Suprapubic skin (tissue), 4 donors: ENCODE results near the gene DNAJB1.

Source experiments
- CTCF ChIP-seq, 2 donors: fragments of 200-600 bp in 1 of 2; fragments of 450-650 bp in 1 of 2; sonication (generic) in 1 of 2; IDR thresholded peaks; one replicate each; pipeline ENCODE4 v1.5.1; 2016 to 2019; ENCODE audit warnings: antibody characterized with exemption in 2 of 2, mild to moderate bottlenecking in 1 of 2, moderate library complexity in 1 of 2
- POLR2A ChIP-seq, 2 donors: fragments of 450-650 bp; IDR thresholded peaks; one replicate each; pipeline ENCODE4 v1.6.1; 2017; ENCODE audit warnings: antibody characterized with exemption in 2 of 2, mild to moderate bottlenecking in 2 of 2, moderate library complexity in 2 of 2
- POLR2AphosphoS5 ChIP-seq, 3 donors: sonication (generic); formaldehyde crosslinking; IDR thresholded peaks; one replicate each; pipeline ENCODE4 v1.6.1; 2017; ENCODE audit warnings: antibody characterized with exemption in 3 of 3

- TF ChIP-seq POLR2AphosphoS5 (IDR thresholded peaks at IDR 0.05), result no peak
- no peak for TF ChIP-seq POLR2A (IDR thresholded peaks at IDR 0.05)
- TF ChIP-seq CTCF (IDR thresholded peaks at IDR 0.05), result no peak
Measured at GRCh38 chr19:14470031-14470876, 47.9 kb downstream of the DNAJB1 start.
